ENCODE data around the gene CDH4. TPM values are rescaled to one million over a fixed set of nuclear protein-coding genes. Genes with fewer than 3 reads are reported as not detected.

CDH4 gene
- total and polyA plus RNA-seq, 2 of the 8 experiments (the other 6 are each of a cell fraction or from before 2014, with no cell fraction given) = 4.3 to 7.9 TPM

DNA sequence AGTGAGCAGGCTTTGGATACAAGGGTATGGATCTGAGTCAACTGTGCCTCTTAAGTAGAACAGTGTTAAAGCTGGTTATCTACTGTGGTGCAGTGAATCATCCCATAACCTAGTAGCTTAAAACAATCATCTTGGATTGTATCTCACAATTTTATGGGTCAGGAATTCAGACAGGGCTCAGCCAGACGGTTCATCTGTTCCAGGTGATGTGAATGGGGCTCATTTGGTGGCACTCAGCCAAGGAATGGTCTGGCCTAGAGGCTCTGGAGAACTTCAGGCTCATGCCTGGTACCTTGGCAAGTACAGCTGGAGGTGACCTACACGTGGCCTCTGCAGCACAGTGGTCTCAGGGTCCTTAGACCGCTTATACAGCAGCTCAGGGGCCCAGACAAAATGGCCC is 11.2 kb upstream of the CDH4 start:
- Histone ChIP-seq H3K18ac (ENCODE audit: extremely low read depth, low read length) (no peak overlapping the region), H3K23ac (ENCODE audit: insufficient read length) (no peak overlapping the region), H3K23me2 (ENCODE audit: low read depth, low read length) (no peaks in the 10 kb centered on the region), H2BK12ac (ENCODE audit: low read depth, low read length) (no peak overlapping the region), H3K4me1 (replicated peaks in 1 of 4; ENCODE audit: control insufficient read depth in 3 of 4, insufficient read depth in 4 of 4, low read length in 3 of 4) (peaks cover 0 to 6% (median 0%) of the 10 kb centered on the region in 4 experiments; a peak in 3 of 7 replicates), H3K79me1 (ENCODE audit: low read depth, low read length) (no peaks in the 10 kb centered on the region), H3K4me2 (ENCODE audit: insufficient read depth in 1 of 2, low read depth in 2 of 2, low read length in 2 of 2) (no peak overlapping the region), H4K20me1 (replicated peaks in 1 of 2; ENCODE audit: control insufficient read depth in 1 of 2, insufficient read depth in 2 of 2, low read length in 2 of 2) (no peaks in the 10 kb centered on the region), H2AK5ac (ENCODE audit: low read depth, low read length) (no peak overlapping the region), H2BK5ac (ENCODE audit: low read depth, low read length) (no peak overlapping the region), H2AFZ (ENCODE audit: low read length) (no peak overlapping the region), H3K56ac (replicated peaks; ENCODE audit: insufficient read length, low read depth, low read length) (no peak overlapping the region), H3K79me2 (ENCODE audit: control insufficient read depth in 1 of 2, insufficient read depth in 2 of 2, low read length in 2 of 2) (no peaks in the 10 kb centered on the region), H3K36me3 (ENCODE audit: control insufficient read depth in 2 of 4, insufficient read depth in 4 of 4, low read length in 3 of 4) (no peaks in the 10 kb centered on the region), H3K14ac (ENCODE audit: insufficient read length) (no peak overlapping the region), H2BK15ac (ENCODE audit: low read length) (no peak overlapping the region), H4K8ac (ENCODE audit: extremely low read depth, insufficient read depth, low read length) (no peak overlapping the region), H3K27ac (ENCODE audit: low read depth, low read length) (no peak overlapping the region), H3K9me3 (ENCODE audit: insufficient read depth in 2 of 2, low read depth in 1 of 2, low read length in 1 of 2) (peaks cover 14 to 16% of the 10 kb centered on the region in 2 experiments; a peak in 3 of 4 replicates), H3K4me3 (ENCODE audit: extremely low read depth in 1 of 4, insufficient read depth in 2 of 4, low read depth in 3 of 4, low read length in 4 of 4) (no peak overlapping the region), H3K27me3 (replicated peaks in 1 of 4; ENCODE audit: control insufficient read depth in 3 of 4, extremely low read depth in 1 of 4, insufficient read depth in 3 of 4, low read length in 3 of 4) (peaks cover 0 to 36% (median 26%) of the 10 kb centered on the region in 4 experiments; a peak in 6 of 7 replicates), H4K91ac (replicated peaks; ENCODE audit: insufficient read length, low read length) (no peak overlapping the region), H4K5ac (ENCODE audit: insufficient read length, low read depth, low read length) (no peak overlapping the region), H2BK20ac (ENCODE audit: low read length) (no peak overlapping the region), H3K4ac (replicated peaks; ENCODE audit: insufficient read length, low read depth, low read length) (no peak overlapping the region), H3K9ac (replicated peaks in 1 of 4; ENCODE audit: extremely low read depth in 1 of 4, low read depth in 3 of 4, low read length in 3 of 4) (no peak overlapping the region), H2BK120ac (replicated peaks; ENCODE audit: low read depth, low read length) (no peak overlapping the region)
- ChIA-PET POLR2A (ENCODE audit: partially characterized antibody) (no interaction called here), CTCF (ENCODE audit: partially characterized antibody) (interaction anchor here (2.1 to 2.6 kb wide), 2 partner anchors 12 to 21 kb away, joined by 7 to 13 read pairs; no protein-coding TSS in a partner anchor)
- WGBS, 2 experiments (ENCODE audit: extremely low coverage in 1 of 2, insufficient coverage in 1 of 2, insufficient read length in 1 of 2, insufficient replicate concordance in 2 of 2, low coverage in 1 of 2, low lambda C conversion rate in 2 of 2, missing lambda C conversion rate in 1 of 2) = 77% methylated on average over 3 of the region's 3 CpGs; no CpG with 5 or more reads in 1 of the 2 experiments
- DNase-seq (ENCODE audit: low read depth in 1 of 2, low spot score in 2 of 2) = no peak
- TF ChIP-seq SP2 (IDR thresholded peaks at IDR 0.05; ENCODE audit: low read length) (no peak), BCL11A (IDR thresholded peaks at IDR 0.05; ENCODE audit: low read depth in 2 of 2, low read length in 2 of 2) (no peak), SIN3A (conservative IDR thresholded peaks at IDR 0.05 in 1 of 2, IDR thresholded peaks at IDR 0.05 in 1 of 2; ENCODE audit: low read depth in 1 of 2, low read length in 2 of 2) (no peak), SP1 (IDR thresholded peaks at IDR 0.05; ENCODE audit: low read depth, low read length) (no peak), MAFK (IDR thresholded peaks at IDR 0.05; ENCODE audit: low read depth, low read length) (no peak), GTF2F1 (IDR thresholded peaks at IDR 0.05; ENCODE audit: borderline replicate concordance, low read depth, low read length) (no peak)
- TF ChIP-seq, protein P1, sequence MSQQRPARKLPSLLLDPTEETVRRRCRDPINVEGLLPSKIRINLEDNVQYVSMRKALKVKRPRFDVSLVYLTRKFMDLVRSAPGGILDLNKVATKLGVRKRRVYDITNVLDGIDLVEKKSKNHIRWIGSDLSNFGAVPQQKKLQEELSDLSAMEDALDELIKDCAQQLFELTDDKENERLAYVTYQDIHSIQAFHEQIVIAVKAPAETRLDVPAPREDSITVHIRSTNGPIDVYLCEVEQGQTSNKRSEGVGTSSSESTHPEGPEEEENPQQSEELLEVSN (IDR thresholded peaks at IDR 0.05) = no peak
- TF ChIP-seq, protein P2, sequence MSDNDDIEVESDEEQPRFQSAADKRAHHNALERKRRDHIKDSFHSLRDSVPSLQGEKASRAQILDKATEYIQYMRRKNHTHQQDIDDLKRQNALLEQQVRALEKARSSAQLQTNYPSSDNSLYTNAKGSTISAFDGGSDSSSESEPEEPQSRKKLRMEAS (IDR thresholded peaks at IDR 0.05) = no peak
- TF ChIP-seq, protein P3, sequence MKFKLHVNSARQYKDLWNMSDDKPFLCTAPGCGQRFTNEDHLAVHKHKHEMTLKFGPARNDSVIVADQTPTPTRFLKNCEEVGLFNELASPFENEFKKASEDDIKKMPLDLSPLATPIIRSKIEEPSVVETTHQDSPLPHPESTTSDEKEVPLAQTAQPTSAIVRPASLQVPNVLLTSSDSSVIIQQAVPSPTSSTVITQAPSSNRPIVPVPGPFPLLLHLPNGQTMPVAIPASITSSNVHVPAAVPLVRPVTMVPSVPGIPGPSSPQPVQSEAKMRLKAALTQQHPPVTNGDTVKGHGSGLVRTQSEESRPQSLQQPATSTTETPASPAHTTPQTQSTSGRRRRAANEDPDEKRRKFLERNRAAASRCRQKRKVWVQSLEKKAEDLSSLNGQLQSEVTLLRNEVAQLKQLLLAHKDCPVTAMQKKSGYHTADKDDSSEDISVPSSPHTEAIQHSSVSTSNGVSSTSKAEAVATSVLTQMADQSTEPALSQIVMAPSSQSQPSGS (IDR thresholded peaks at IDR 0.05; ENCODE audit: low read length) = no peak
- FAIRE-seq = no peak

All from H1 (cell line).